Endothelial cell of umbilical vein (primary cell): ENCODE results near the gene REEP1. TPM values are rescaled to one million over a fixed set of nuclear protein-coding genes. Genes with fewer than 3 reads are reported as not detected.

Experiments used
- BruUV-seq: library from RNA; stranded (reverse); fragments of 400-500 nt; replicated peaks from 2 replicates; lab custom pipeline; 2021; lab: Mats Ljungman, UMichigan
- CTCF ChIA-PET: fragments of 300-600, 350-600 bp; sonication (Branson Sonifier 250); formaldehyde crosslinking; loops from one replicate; lab custom pipeline; 2021; ENCODE audit warnings: antibody characterized with exemption, inconsistent platforms; lab: Charles Lee
- POLR2A ChIA-PET: fragments of 300-600, 350-600 bp; sonication (Branson Sonifier 250); formaldehyde crosslinking; loops from one replicate; lab custom pipeline; 2021; ENCODE audit warnings: antibody characterized with exemption, inconsistent platforms; lab: Charles Lee
- DNase-seq: peaks from one replicate; pipeline ENCODE4 v3.0.0-alpha.2; 2011; ENCODE audit warnings: low read depth, low spot score
- FAIRE-seq: peaks from 2 replicates; lab custom pipeline; 2011; peaks lifted over from hg19 to GRCh38; lab: Jason Lieb, UNC
- H2AFZ ChIP-seq: 2 replicates; pipeline ENCODE4 v1.6.0; 2012; ENCODE audit warnings: low read depth, low read length, control low read depth, inconsistent platforms
- H3K27ac ChIP-seq: 2 replicates; pipeline ENCODE4 v1.5.1; 2011; ENCODE audit warnings: low read depth, mild to moderate bottlenecking, control low read depth, low read length, moderate library complexity; ENCODE audit not compliant: insufficient read depth
- H3K27me3 ChIP-seq, 2 experiments: 2 replicates each; pipeline versions ENCODE4 v1.6.0 to v1.6.1; 2011; ENCODE audit warnings: low read length in 2 of 2, mixed read lengths in 1 of 2; ENCODE audit not compliant: control insufficient read depth in 2 of 2, insufficient read depth in 2 of 2
- H3K36me3 ChIP-seq, 2 experiments: 2 replicates in 1 of 2; 3 replicates in 1 of 2; pipeline ENCODE4 v1.5.1; 2011; ENCODE audit warnings: low read length in 2 of 2, mild to moderate bottlenecking in 1 of 2, moderate library complexity in 1 of 2; ENCODE audit not compliant: control insufficient read depth in 2 of 2, insufficient read depth in 2 of 2; ENCODE audit errors: extremely low read depth in 1 of 2
- H3K4me1 ChIP-seq: 3 replicates; pipeline ENCODE4 v1.5.1; 2011; ENCODE audit warnings: mild to moderate bottlenecking, low read length; ENCODE audit not compliant: control insufficient read depth, insufficient read depth; ENCODE audit errors: extremely low read depth
- H3K4me2 ChIP-seq: 2 replicates; pipeline ENCODE4 v1.6.1; 2011; ENCODE audit warnings: low read length, control low read depth, mixed read lengths; ENCODE audit not compliant: insufficient read depth
- H3K4me3 ChIP-seq, 3 experiments: fragments of 200-600 bp in 1 of 3; sonication (generic), shearing (Covaris generic) in 1 of 3; replicated peaks in 1 of 3; 2 replicates each; pipeline ENCODE4 v1.5.1; 2011 to 2016; ENCODE audit warnings: control low read depth in 3 of 3, low read length in 3 of 3, mild to moderate bottlenecking in 2 of 3, inconsistent platforms in 1 of 3, low read depth in 1 of 3, moderate library complexity in 1 of 3; ENCODE audit not compliant: insufficient read depth in 1 of 3
- H3K79me2 ChIP-seq: 2 replicates; pipeline ENCODE4 v1.6.0; 2012; ENCODE audit warnings: low read length, inconsistent platforms; ENCODE audit not compliant: control insufficient read depth, insufficient read depth
- H3K9ac ChIP-seq: replicated peaks from 2 replicates; pipeline ENCODE3; 2011; ENCODE audit warnings: low read length, control low read depth; ENCODE audit not compliant: insufficient read depth; ENCODE audit errors: extremely low read depth
- H3K9me1 ChIP-seq: replicated peaks from 3 replicates; pipeline ENCODE4 v1.6.0; 2011; ENCODE audit warnings: mild to moderate bottlenecking, low read length; ENCODE audit not compliant: control insufficient read depth, insufficient read depth; ENCODE audit errors: extremely low read depth
- H3K9me3 ChIP-seq: replicated peaks from 2 replicates; pipeline ENCODE4 v1.5.1; 2012; ENCODE audit warnings: low read length, inconsistent platforms; ENCODE audit not compliant: control insufficient read depth, insufficient read depth
- H4K20me1 ChIP-seq: replicated peaks from 2 replicates; pipeline ENCODE3; 2011; ENCODE audit warnings: mild to moderate bottlenecking, low read length; ENCODE audit not compliant: control insufficient read depth, insufficient read depth; ENCODE audit errors: extremely low read depth
- CTCF ChIP-seq, 2 donors: IDR thresholded peaks; 1 replicate in 1 of 2; 2 replicates in 1 of 2; pipeline ENCODE4 v1.5.1; 2011; ENCODE audit warnings: low read length in 2 of 2, mild to moderate bottlenecking in 2 of 2, moderate library complexity in 2 of 2, control low read depth in 1 of 2, inconsistent platforms in 1 of 2, low read depth in 1 of 2; ENCODE audit not compliant: insufficient read depth in 1 of 2; ENCODE audit errors: extremely low read depth in 1 of 2
- EZH2 ChIP-seq: IDR thresholded peaks from 2 replicates; pipeline ENCODE4 v1.6.1; 2012; ENCODE audit warnings: borderline replicate concordance, low read depth, mild to moderate bottlenecking, moderate library complexity, low read length, inconsistent platforms; ENCODE audit not compliant: severe bottlenecking
- FOS ChIP-seq: IDR thresholded peaks from 2 replicates; pipeline ENCODE4 v1.6.1; 2011; ENCODE audit warnings: mild to moderate bottlenecking, low read length, moderate library complexity, borderline replicate concordance; ENCODE audit not compliant: insufficient read depth
- GATA2 ChIP-seq: IDR thresholded peaks from 2 replicates; pipeline ENCODE4 v1.7.0; 2011; ENCODE audit warnings: low read depth, mild to moderate bottlenecking, moderate library complexity, mixed read lengths, low read length; ENCODE audit not compliant: insufficient read length, insufficient read depth
- JUN ChIP-seq: IDR thresholded peaks from 2 replicates; pipeline ENCODE4 v1.6.1; 2011; ENCODE audit warnings: borderline replicate concordance, low read depth; ENCODE audit not compliant: insufficient read length, insufficient read depth
- MAX ChIP-seq: IDR thresholded peaks from 2 replicates; pipeline ENCODE4 v1.6.1; 2011; ENCODE audit not compliant: insufficient read depth, insufficient read length
- MYC ChIP-seq: IDR thresholded peaks from one replicate; pipeline ENCODE4 v1.6.1; 2011; ENCODE audit warnings: mild to moderate bottlenecking, low read depth, low read length
- POLR2A ChIP-seq: IDR thresholded peaks from 2 replicates; pipeline ENCODE4 v1.6.1; 2012; ENCODE audit warnings: low read depth, mild to moderate bottlenecking, control low read depth, low read length
- POLR2AphosphoS5 ChIP-seq: IDR thresholded peaks from 2 replicates; pipeline ENCODE4 v1.6.1; 2012; ENCODE audit warnings: low read depth, mild to moderate bottlenecking, control low read depth, low read length, moderate library complexity; ENCODE audit not compliant: insufficient read depth
- dilution Hi-C: fragments of 300-500 bp; cut with MboI; formaldehyde crosslinking; loops from one replicate; pipeline ENCODE4 v1.15.0; 2019; ENCODE audit warnings: low sequenced_read_pairs; ENCODE audit not compliant: extremely low pct_ligation_motif_present
- intact Hi-C: fragments of 100-400 bp; cut with micrococcal nuclease; formaldehyde crosslinking; loops from one replicate; pipeline ENCODE4 v1.10.0; 2022
- polyA plus RNA-seq, 4 experiments: library from polyadenylated mRNA; depleted of rRNA in 3 of 4; stranded (reverse) in 3 of 4; unstranded in 1 of 4; fragments of >200 nt; gene quantifications; 2 replicates each; pipeline versions ENCODE4 v1.2.1 to v1.2.3, GENCODE V29; 2011 to 2012; ENCODE audit warnings: missing spikeins in 1 of 4
- total RNA-seq: library from RNA; stranded (reverse); gene quantifications from 2 replicates; pipeline ENCODE4 v1.2.3, GENCODE V29; 2021

REEP1 gene
- total and polyA plus RNA-seq, 2 donors (not counting 3 experiments of a cell fraction or from before 2014, with no cell fraction given) = 0.11 to 0.53 TPM

DNA sequence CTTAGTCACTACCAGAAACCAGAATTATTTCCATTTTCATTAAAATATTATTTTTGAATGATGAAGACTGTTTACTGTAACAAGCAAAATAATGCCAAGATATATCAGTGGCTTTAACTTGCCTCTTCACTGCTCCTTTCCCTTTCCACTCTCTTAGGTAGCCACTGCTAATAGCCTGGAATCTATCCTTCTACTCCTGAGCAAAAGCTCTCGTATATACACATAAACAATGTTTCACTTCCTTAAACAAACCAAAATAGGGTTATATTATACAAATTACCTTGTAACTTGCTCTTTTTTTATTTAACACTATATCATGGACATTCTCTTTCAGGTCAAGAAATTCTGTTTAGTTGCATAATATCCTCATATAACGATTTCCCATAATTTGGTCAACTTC lies 163.0 kb downstream of the REEP1 start:
- Histone ChIP-seq H3K27ac (no peak overlapping the region), H3K9ac (no peak overlapping the region), H3K4me2 (no peak overlapping the region), H3K4me1 (no peaks in the 10 kb centered on the region), H3K36me3 (peaks cover 0 to 6% of the 10 kb centered on the region in 2 experiments), H4K20me1 (peaks cover 2% of the 10 kb centered on the region), H3K27me3 (no peaks in the 10 kb centered on the region), H2AFZ (no peak overlapping the region), H3K79me2 (peaks cover 23% of the 10 kb centered on the region), H3K9me3 (no peaks in the 10 kb centered on the region), H3K4me3 (no peak overlapping the region), H3K9me1 (no peaks in the 10 kb centered on the region)
- intact Hi-C loops = loop anchor here (5.0 kb wide), 1 partner anchor 47 kb away; no protein-coding TSS in a partner anchor
- POLR2A ChIA-PET = no interaction called here
- DNase-seq (no peak), FAIRE-seq (no peak)
- dilution Hi-C loops = no loop called here
- CTCF ChIA-PET = no interaction called here
- BruUV-seq = no TSS peak
- TF ChIP-seq MAX = no peak
- no peak for TF ChIP-seq POLR2A

DNA sequence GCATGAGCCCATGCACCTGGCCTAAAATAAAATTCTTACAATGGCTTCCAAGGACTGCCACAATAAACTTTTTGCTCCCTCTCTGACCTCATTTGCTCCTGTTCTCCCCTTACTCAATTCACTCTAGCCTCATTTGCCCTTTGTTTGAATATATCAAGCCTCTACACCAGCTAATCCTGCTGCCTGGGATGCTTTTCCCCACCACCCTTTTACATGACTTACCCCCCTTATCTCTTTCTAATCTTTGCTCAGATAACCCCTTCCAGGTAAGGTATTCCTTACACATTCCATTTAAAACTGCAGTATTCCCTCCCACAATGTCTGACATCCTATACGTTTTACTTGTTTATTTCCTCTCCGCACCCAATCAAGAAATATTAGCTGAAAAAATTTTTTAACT lies 164.8 kb downstream of the REEP1 start:
- BruUV-seq = no TSS peak
- no peak for FAIRE-seq
- dilution Hi-C loops = no loop called here

More for the DNA sequence above, 164.8 kb downstream of the REEP1 start:
- no peak for DNase-seq
- no peaks in the 10 kb centered on the region for H3K9me3 ChIP-seq
- no peak for TF ChIP-seq MAX
- TF ChIP-seq CTCF (IDR thresholded peaks at IDR 0.05; ENCODE audit: extremely low read depth in 1 of 2, insufficient read depth in 1 of 2, low read depth in 1 of 2, low read length in 2 of 2) = no peak
- TF ChIP-seq MYC = no peak
- TF ChIP-seq GATA2 = no peak
- no peak for TF ChIP-seq POLR2A
- no peak for TF ChIP-seq FOS
- TF ChIP-seq POLR2AphosphoS5 = no peak
- no peak for TF ChIP-seq JUN
- no peak for TF ChIP-seq EZH2
- H3K4me1 ChIP-seq = no peaks in the 10 kb centered on the region
- CTCF ChIA-PET = no interaction called here
- no peak overlapping the region for H3K4me2 ChIP-seq
- H3K9me1 ChIP-seq = no peaks in the 10 kb centered on the region
- no peak overlapping the region for H3K27ac ChIP-seq
- H3K36me3 ChIP-seq = peaks cover 2 to 11% of the 10 kb centered on the region in 2 experiments
- H3K79me2 ChIP-seq = peaks cover 21% of the 10 kb centered on the region
- no peak overlapping the region for H2AFZ ChIP-seq
- no peak overlapping the region for H3K9ac ChIP-seq
- intact Hi-C loops = loop anchor here (5.0 kb wide), 1 partner anchor 45 kb away; no protein-coding TSS in a partner anchor
- no peaks in the 10 kb centered on the region for H3K27me3 ChIP-seq
- H4K20me1 ChIP-seq = peaks cover 2% of the 10 kb centered on the region
- no peak overlapping the region for H3K4me3 ChIP-seq
- POLR2A ChIA-PET = no interaction called here
